Measurements from ENCODE around the gene LRRC73.
A peak's percentile ranks its signal among the peaks of the same experiment; 100 is the strongest.

Gene LRRC73

GRCh38 chr6:43494321-43494720 lies 15.8 kb downstream of the LRRC73 start:
- FAIRE-seq (no peak), DNase-seq (ENCODE audit: insufficient read length, low spot score) (no peak)

GRCh38 chr6:43493833-43494232 lies 16.3 kb downstream of the LRRC73 start:
- FAIRE-seq = no peak
- no peak for DNase-seq (ENCODE audit: insufficient read length, low spot score)

DNA sequence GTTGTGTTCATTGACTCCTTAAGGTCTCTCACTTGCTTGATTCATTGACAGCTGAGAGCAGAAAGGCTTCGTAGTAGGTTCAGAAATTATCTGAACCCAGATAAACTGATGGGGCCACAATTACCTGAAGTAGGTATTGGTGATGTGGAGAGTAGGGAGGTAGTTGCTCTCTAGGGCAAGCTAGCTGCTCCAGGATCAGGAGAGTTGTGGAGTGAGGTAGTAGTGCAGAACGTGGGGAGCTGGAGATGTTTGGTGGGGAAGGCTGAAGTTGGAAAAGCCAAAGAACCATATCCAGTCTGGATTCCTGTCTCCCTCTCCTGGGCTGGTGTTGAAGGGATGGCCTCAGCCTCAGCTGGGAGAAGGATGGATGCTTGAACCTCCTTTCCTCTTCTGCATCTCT lies 16.9 kb downstream of the LRRC73 start:
- FAIRE-seq = no peak
- no peak for DNase-seq (ENCODE audit: insufficient read length, low spot score)

- FAIRE-seq (no peak), DNase-seq (ENCODE audit: insufficient read length, low spot score) (no peak)
Observed at GRCh38 chr6:43492673-43493072, 17.5 kb downstream of the LRRC73 start.

DNA sequence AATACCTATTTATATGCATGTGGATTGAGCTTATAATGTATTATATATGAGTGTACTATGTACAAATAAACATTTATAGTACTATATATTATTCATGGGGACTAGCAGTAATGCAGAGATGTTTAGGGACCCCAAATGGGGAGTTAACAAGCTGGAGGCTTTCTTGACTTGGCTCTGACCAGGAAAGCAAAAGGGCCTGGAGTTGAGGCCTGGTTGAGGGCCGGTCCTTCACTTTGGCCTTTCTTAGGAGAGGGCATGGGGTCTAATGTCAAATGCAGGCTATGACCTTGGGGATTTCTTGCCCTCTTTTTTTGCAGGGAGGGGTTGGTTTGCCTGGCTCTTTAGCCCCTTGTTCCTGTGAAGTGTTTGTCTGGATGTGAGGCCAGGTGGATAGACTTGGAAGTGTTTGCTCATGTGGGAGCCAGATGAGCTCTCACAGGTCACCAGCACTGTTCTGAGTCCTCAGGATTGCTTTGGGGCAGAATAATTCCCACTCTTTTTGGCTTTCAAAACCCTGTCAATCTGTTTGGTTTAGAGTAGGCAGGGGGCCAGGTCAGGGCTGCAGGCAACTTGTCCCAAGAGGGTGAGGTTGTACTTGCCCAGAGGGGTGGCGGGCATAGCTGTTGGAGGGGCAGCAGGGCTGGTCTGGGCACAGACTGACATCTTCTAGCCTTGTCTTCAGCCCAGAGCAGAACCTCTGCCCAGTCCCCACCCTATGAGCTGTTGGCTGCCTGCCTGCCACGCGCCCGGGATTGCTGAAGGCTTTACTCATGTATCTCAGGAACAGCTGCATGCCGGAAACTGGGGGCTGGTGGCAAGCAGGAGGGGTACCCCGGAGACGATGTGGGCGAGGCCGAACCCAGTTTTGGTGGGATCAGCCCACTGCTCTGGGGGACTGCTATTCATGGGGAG lies 18.1 kb downstream of the LRRC73 start:
- DNase-seq (ENCODE audit: insufficient read length, low spot score) = peak; percentile 83
- FAIRE-seq = peak; percentile 77

DNA sequence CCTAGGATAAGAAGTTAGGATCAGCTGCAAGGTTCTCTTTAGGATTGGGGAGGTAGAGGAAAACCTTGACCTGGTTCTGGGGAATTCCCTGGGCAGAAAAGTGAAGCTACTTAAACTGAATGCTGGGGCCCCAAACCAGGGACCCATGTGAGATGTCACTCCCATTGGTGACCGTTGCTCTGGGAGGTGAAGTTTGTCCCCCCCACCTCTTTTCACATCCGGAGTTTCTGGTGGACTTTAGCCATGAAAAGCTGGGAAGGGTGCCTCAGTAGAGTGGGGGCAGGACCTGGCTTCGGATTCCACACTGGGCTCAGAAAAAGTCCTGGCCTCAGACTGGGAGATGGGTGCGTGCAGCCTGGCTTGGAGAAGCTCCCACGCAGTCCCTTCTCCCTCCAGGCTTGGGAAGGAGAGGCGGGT lies 19.6 kb downstream of the LRRC73 start:
- FAIRE-seq = no peak
- no peak for DNase-seq (ENCODE audit: insufficient read length, low spot score)

DNA sequence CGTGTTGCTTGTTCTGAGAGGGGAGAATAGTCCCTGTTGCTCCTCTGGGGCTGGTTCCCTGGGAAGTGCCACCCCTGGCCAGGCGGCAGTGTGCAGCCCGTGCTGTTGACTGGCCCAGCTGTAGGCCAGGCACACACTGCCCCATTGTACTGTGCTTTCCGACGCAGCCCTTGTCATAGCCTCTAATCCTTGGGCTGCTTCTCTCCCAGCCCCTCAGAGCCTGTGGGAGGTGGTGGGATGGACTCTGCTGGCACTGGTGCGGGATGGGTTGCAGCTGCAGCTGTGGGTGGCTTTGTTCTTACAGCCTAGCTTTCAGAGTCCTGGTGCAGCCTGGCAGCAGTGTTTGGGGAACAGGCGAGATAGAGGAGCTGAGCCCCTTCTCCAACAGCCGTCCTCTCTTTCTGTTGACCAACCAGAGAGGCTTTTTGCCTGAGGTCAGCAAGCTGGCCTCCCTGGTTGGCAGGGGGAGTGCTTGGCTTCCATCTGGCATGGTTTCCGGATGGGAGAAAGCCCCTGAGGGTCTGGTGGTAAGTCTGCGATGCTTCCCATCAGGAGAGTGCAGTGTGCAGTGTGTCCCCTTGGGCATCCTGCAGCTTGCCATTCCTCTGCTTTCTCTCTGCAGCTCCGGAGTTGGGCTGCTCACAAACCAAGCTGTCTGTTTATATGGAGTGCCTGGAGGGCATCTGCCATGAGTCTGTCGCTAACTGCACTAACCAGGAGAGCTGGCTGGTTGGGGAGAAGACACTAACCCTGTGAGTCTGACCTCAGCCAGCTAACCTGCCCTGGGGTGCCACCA lies 20.7 kb downstream of the LRRC73 start:
- no peak for DNase-seq (ENCODE audit: insufficient read length, low spot score)
- FAIRE-seq = no peak

- FAIRE-seq = no peak
- DNase-seq (ENCODE audit: insufficient read length, low spot score) = no peak
Observed at GRCh38 chr6:43488667-43489276, 21.4 kb downstream of the LRRC73 start.

- FAIRE-seq (no peak), DNase-seq (ENCODE audit: insufficient read length, low spot score) (no peak)
Observed at GRCh38 chr6:43481591-43482236, 28.4 kb downstream of the LRRC73 start.

DNA sequence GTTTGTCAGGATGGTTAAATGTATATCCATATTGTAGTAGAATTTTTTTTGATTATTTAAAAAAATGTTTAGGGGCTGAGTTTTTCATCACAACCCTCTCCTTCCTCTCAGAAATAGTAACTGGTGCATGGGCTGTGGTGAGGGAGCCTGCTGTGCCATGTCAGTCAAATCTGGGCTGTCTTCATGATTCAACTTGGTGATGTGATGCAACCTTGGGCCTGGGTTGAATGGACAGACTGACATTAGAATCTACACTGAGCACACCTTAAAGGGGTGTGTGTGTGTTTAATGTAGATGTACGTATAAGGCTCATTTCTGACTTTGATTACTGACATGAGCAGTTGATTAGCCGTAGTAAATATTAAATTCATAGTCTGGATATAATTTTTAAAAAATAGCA lies 29.1 kb downstream of the LRRC73 start:
- DNase-seq (ENCODE audit: insufficient read length, low spot score) (no peak), FAIRE-seq (no peak)

GRCh38 chr6:43478008-43478372 lies 32.2 kb downstream of the LRRC73 start:
- no peak for DNase-seq (ENCODE audit: insufficient read length, low spot score)
- no peak for FAIRE-seq

DNA sequence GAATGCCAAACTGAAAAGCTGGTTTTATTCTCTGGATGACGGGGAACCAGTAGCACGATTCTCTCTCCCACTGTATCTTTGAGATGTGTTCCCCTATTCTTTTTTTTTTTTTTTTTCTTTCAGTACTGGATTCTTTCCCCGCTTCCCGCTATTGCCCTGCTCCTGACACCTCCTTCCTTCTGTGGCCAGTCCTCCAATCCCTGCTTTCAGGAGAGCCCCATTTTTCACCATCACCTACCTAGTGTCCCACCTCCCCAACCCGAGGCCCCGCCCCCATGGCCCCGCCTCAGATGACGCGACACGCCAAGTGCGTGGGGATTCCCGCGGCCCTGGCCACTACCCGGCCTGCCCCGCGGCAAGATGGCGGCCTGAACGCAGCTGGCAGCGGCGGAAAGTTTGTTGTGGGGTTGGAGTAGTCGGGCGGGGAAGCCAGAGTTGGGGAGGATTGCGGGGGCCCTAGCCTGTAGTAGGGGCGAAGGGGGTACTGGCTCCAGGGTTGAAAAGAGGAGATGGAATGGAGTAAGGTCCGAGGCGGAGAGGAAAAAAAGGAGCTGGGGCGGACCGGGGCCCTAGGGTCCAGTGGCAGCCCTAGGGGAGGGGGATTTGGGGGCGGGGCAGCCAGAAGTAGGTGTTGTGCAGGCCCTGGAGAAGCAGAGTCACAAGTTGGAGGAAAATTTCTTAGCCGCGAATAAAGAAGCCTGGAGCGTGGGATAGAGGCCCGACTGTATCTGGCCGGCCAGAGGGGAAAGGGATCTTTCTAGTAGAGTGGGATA lies 32.7 kb downstream of the LRRC73 start, which contains the start of gene TJAP1:
Gene TJAP1 (plus strand): TSS at position 336 of the 773 bp plus-strand sequence. CDS start 21,432 bp downstream, outside the sequence.
- peak; percentile 98 for FAIRE-seq
- DNase-seq (ENCODE audit: insufficient read length, low spot score) = peak; percentile 95

- DNase-seq (ENCODE audit: insufficient read length, low spot score) = no peak
- no peak for FAIRE-seq
Observed at GRCh38 chr6:43476746-43477145, 33.4 kb downstream of the LRRC73 start.

DNA sequence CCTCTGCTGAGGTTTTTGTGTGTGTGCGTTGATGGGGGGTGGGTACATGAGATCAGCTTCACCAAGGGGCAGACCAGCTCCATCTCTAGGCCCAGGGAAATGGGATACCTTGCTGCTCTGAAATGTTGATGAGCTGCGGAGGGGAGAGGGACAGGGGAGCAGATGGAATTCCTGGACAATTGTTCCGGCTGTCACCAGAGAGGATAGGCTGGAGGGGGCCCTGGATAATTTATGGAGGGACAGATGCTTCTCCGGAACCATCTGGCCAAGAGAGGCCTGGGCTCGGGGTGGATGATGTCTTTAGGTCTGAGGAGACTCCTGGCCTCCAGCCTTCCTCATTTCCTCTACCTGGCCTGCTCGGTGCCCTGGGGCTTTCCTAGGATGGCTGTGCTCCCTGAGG lies 34.6 kb downstream of the LRRC73 start:
- FAIRE-seq (no peak), DNase-seq (ENCODE audit: insufficient read length, low spot score) (no peak)

DNA sequence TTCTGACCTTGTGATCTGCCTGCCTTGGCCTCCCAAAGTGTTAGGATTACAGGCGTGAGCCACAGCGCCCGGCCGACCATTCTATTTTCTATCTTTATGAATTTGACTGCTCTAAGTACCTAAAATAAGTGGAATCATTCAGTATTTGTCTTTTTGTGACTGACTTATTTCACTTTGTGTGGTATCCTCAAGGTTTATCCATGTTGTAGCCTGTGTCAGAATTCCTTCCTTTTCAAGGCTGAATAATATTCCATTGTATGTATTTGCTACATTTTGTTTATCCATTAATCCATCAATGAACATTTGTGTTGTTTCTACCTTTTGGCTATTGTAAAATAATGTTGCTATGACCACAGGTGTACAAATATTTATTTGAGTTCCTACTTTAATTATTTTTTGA lies 37.6 kb downstream of the LRRC73 start:
- FAIRE-seq = no peak
- no peak for DNase-seq (ENCODE audit: insufficient read length, low spot score)

- FAIRE-seq = no peak
- DNase-seq (ENCODE audit: insufficient read length, low spot score) = no peak
Observed at GRCh38 chr6:43471399-43471798, 38.7 kb downstream of the LRRC73 start.

DNA sequence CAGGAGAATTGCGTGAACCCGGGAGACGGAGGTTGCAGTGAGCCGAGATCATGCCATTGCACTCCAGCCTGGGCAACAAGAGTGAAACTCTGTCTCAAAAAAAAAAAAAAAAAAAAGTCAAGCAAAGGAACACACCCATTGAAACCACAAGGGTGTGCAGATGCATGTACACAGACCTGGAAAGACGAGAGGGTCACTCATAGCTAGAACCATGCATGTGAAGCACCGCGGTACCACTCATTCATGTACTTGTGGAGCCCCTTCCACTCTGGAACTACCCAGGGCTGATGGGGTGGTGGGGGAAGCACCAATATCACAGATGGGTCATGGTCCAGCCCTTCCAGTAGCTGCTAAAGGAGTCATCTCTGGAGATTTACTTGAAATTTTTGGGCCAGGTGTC lies 40.2 kb downstream of the LRRC73 start:
- FAIRE-seq (no peak), DNase-seq (ENCODE audit: insufficient read length, low spot score) (no peak)

GRCh38 chr6:43468748-43469681 lies 41.1 kb downstream of the LRRC73 start:
- FAIRE-seq = peak; percentile 20

DNA sequence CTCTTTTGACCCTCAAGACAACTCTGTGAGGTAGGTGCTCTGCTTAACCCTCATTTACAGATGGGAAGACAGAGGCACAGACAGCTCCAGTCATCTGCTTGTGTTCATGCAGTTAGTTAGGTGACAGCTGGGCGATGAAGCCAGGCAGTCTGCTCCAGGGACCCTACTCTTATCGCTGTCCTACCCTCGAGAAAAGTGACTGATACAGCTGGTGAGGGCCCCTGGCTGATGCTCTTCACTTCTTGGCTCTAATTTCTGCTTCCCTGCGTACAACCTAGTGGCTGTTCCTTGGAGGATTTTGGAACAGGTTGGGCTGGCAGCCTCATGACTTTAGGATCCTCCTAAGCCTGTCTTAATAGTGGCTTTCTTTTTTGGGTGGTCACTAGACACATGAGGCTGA lies 41.9 kb downstream of the LRRC73 start:
- DNase-seq (ENCODE audit: insufficient read length, low spot score) = no peak
- no peak for FAIRE-seq

More at GRCh38 chr6:43468748-43469681, 41.1 kb downstream of the LRRC73 start:
- DNase-seq (ENCODE audit: insufficient read length, low spot score) = no peak
